ENCODE measurements around the gene LMO7.

LMO7 gene

DNA sequence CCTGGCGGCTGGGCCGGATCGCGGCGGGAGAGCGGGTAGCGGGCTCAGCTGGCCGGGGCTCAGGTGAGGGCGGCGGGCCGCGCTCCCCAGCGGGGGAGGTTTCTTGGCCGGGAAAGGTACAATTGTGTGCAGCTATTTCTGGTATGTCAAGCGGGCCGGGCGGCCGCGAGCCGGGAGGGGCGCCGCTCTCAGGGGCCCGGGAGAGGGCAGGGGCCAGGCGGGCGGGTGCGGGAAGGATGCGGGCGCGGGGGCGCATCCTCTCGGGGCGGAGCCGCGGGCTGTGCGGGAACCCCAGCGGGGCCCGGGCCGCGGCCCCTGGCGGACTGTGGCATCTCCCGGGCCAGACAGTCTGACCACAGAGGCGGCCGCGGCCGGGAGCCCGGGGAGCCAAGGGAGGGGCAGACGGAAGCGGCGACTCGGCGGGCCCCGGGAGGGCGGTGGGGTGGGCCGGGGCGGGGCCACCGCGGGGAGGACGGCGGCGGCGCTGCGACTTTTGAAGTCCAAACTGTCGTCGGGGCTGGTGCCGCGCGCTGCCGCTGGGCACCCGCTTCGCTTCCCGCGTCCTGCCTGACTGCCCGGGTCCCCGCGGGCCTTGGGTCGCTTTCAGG lies at the start of gene LMO7:
LMO7 (plus strand) TSS at position 503 of the 608 bp plus-strand sequence. CDS start 328 bp downstream, outside the sequence.
- H3K9me3 ChIP-seq (ENCODE audit: control insufficient read depth in 5 of 5, low read length in 5 of 5), result no peaks in the 10 kb centered on the region
- H3K27ac ChIP-seq (ENCODE audit: low read depth, low read length), result no peak within 1 kb of the TSS
- peak within 1 kb of the TSS in 3 of 5 donors; percentile 48 to 64 (median 59) for H3K9ac ChIP-seq (ENCODE audit: low read length in 5 of 5)
- H3K27me3 ChIP-seq (ENCODE audit: control insufficient read depth in 5 of 5, insufficient read depth in 4 of 5, low read length in 5 of 5), result peaks cover 0 to 11% (median 0%) of the 10 kb centered on the region in 5 donors
- H3K36me3 ChIP-seq (ENCODE audit: control insufficient read depth in 5 of 5, insufficient read depth in 5 of 5, low read length in 5 of 5), result no peaks in the 10 kb centered on the region
- H3K4me3 ChIP-seq (ENCODE audit: low read depth in 1 of 5, low read length in 5 of 5), result peak within 1 kb of the TSS; percentile 66 to 84 (median 75)
- H3K4me1 ChIP-seq (ENCODE audit: control insufficient read depth in 5 of 5, insufficient read depth in 5 of 5, low read length in 5 of 5), result peaks cover 2 to 14% (median 13%) of the 10 kb centered on the region in 5 donors

- Histone ChIP-seq H3K27ac (ENCODE audit: low read depth, low read length) (no peak overlapping the region), H3K9me3 (ENCODE audit: control insufficient read depth in 5 of 5, low read length in 5 of 5) (no peaks in the 10 kb centered on the region), H3K4me1 (ENCODE audit: control insufficient read depth in 5 of 5, insufficient read depth in 5 of 5, low read length in 5 of 5) (no peaks in the 10 kb centered on the region), H3K27me3 (ENCODE audit: control insufficient read depth in 5 of 5, insufficient read depth in 4 of 5, low read length in 5 of 5) (no peaks in the 10 kb centered on the region), H3K4me3 (ENCODE audit: low read depth in 1 of 5, low read length in 5 of 5) (no peak overlapping the region), H3K9ac (ENCODE audit: low read length in 5 of 5) (no peak overlapping the region), H3K36me3 (ENCODE audit: control insufficient read depth in 5 of 5, insufficient read depth in 5 of 5, low read length in 5 of 5) (peaks cover 0 to 14% (median 5%) of the 10 kb centered on the region in 5 donors)
Measured at GRCh38 chr13:75587679-75588078, 48.5 kb upstream of the LMO7 start.

- peaks cover 0 to 12% (median 5%) of the 10 kb centered on the region in 5 donors for H3K36me3 ChIP-seq (ENCODE audit: control insufficient read depth in 5 of 5, insufficient read depth in 5 of 5, low read length in 5 of 5)
- H3K4me1 ChIP-seq (ENCODE audit: control insufficient read depth in 5 of 5, insufficient read depth in 5 of 5, low read length in 5 of 5), result no peaks in the 10 kb centered on the region
- H3K27me3 ChIP-seq (ENCODE audit: control insufficient read depth in 5 of 5, insufficient read depth in 4 of 5, low read length in 5 of 5), result no peaks in the 10 kb centered on the region
- H3K27ac ChIP-seq (ENCODE audit: low read depth, low read length), result no peak overlapping the region
- H3K9ac ChIP-seq (ENCODE audit: low read length in 5 of 5), result no peak overlapping the region
- no peak overlapping the region for H3K4me3 ChIP-seq (ENCODE audit: low read depth in 1 of 5, low read length in 5 of 5)
- H3K9me3 ChIP-seq (ENCODE audit: control insufficient read depth in 5 of 5, low read length in 5 of 5), result peaks cover 0 to 5% (median 0%) of the 10 kb centered on the region in 5 donors
Measured at GRCh38 chr13:75596657-75597182, 39.4 kb upstream of the LMO7 start.

DNA sequence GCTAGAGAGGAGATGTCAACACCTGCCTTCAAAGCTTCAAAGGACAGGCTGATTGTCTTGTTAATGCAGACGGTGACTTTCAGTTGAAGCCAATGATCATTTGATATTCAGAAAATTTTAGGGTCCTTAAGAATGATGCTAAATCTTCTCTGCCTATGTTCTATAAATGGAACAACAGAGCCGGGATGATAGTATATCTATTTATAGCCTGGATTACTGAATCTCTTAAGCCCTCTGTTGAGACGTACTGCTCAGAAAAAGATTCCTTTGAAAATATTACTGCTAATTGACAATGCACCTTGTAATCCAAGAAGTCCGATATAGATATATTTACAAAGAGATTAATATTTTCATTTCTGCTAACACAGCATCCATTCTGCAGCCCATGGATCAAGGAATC lies 35.8 kb upstream of the LMO7 start:
- H3K27me3 ChIP-seq (ENCODE audit: control insufficient read depth in 5 of 5, insufficient read depth in 4 of 5, low read length in 5 of 5), result no peaks in the 10 kb centered on the region
- H3K4me3 ChIP-seq (ENCODE audit: low read depth in 1 of 5, low read length in 5 of 5), result no peak overlapping the region
- H3K9me3 ChIP-seq (ENCODE audit: control insufficient read depth in 5 of 5, low read length in 5 of 5), result peaks cover 0 to 5% (median 0%) of the 10 kb centered on the region in 5 donors
- peaks cover 0 to 19% (median 8%) of the 10 kb centered on the region in 5 donors for H3K36me3 ChIP-seq (ENCODE audit: control insufficient read depth in 5 of 5, insufficient read depth in 5 of 5, low read length in 5 of 5)
- no peak overlapping the region for H3K9ac ChIP-seq (ENCODE audit: low read length in 5 of 5)
- no peak overlapping the region for H3K27ac ChIP-seq (ENCODE audit: low read depth, low read length)
- H3K4me1 ChIP-seq (ENCODE audit: control insufficient read depth in 5 of 5, insufficient read depth in 5 of 5, low read length in 5 of 5), result no peaks in the 10 kb centered on the region

DNA sequence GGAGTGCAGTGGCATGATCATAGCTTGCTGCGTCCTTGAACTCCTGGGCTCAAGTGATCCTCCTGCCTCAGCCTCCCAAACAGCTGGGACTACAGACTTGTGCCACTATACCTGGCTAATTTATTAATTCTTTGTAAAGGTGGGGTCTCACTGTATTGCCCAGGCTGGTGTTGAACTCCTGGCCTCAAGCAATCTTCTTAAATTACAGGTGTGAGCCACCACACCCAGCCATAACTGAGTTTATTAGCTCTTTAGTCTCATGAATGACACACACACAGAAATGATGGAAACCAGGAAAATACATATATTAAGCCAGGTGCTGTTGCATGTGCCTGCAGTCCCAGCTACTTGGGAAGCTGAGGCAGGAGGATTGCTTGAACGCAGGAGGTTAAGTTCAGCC lies 33.1 kb upstream of the LMO7 start:
- Histone ChIP-seq H3K27ac (ENCODE audit: low read depth, low read length) (no peak overlapping the region), H3K4me3 (ENCODE audit: low read depth in 1 of 5, low read length in 5 of 5) (no peak overlapping the region), H3K36me3 (ENCODE audit: control insufficient read depth in 5 of 5, insufficient read depth in 5 of 5, low read length in 5 of 5) (peaks cover 3 to 26% (median 6%) of the 10 kb centered on the region in 5 donors), H3K9me3 (ENCODE audit: control insufficient read depth in 5 of 5, low read length in 5 of 5) (peaks cover 0 to 5% (median 0%) of the 10 kb centered on the region in 5 donors), H3K4me1 (ENCODE audit: control insufficient read depth in 5 of 5, insufficient read depth in 5 of 5, low read length in 5 of 5) (no peaks in the 10 kb centered on the region), H3K27me3 (ENCODE audit: control insufficient read depth in 5 of 5, insufficient read depth in 4 of 5, low read length in 5 of 5) (no peaks in the 10 kb centered on the region), H3K9ac (ENCODE audit: low read length in 5 of 5) (no peak overlapping the region)

- Histone ChIP-seq H3K27me3 (ENCODE audit: control insufficient read depth in 5 of 5, insufficient read depth in 4 of 5, low read length in 5 of 5) (no peaks in the 10 kb centered on the region), H3K27ac (ENCODE audit: low read depth, low read length) (no peak overlapping the region), H3K9me3 (ENCODE audit: control insufficient read depth in 5 of 5, low read length in 5 of 5) (no peaks in the 10 kb centered on the region), H3K36me3 (ENCODE audit: control insufficient read depth in 5 of 5, insufficient read depth in 5 of 5, low read length in 5 of 5) (peaks cover 3 to 17% (median 6%) of the 10 kb centered on the region in 5 donors), H3K9ac (ENCODE audit: low read length in 5 of 5) (no peak overlapping the region), H3K4me1 (ENCODE audit: control insufficient read depth in 5 of 5, insufficient read depth in 5 of 5, low read length in 5 of 5) (no peaks in the 10 kb centered on the region), H3K4me3 (ENCODE audit: low read depth in 1 of 5, low read length in 5 of 5) (no peak overlapping the region)
Measured at GRCh38 chr13:75607447-75607846, 28.7 kb upstream of the LMO7 start.

DNA sequence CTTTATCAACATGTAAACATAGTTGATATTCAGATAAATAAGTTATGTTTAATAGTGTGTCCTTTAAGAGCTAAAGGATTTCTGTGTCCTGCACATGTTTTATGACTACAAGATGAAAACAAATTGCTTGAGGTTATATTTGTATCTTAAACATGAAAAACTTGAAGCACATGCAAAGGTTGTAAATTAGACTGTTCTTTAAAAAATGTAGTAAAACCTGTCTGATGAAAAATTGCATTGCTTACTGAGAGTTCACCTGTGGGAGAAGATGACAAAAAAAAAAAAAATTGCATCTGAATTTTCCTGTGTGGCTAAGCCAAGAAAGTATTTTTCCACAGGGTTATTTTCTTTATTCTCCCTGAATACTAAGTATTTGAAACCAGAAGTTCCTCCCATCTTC lies 25.7 kb upstream of the LMO7 start:
- no peak overlapping the region for H3K4me3 ChIP-seq (ENCODE audit: low read depth in 1 of 5, low read length in 5 of 5)
- no peak overlapping the region for H3K27ac ChIP-seq (ENCODE audit: low read depth, low read length)
- H3K9ac ChIP-seq (ENCODE audit: low read length in 5 of 5), result no peak overlapping the region
- H3K27me3 ChIP-seq (ENCODE audit: control insufficient read depth in 5 of 5, insufficient read depth in 4 of 5, low read length in 5 of 5), result no peaks in the 10 kb centered on the region
- H3K9me3 ChIP-seq (ENCODE audit: control insufficient read depth in 5 of 5, low read length in 5 of 5), result no peaks in the 10 kb centered on the region
- no peaks in the 10 kb centered on the region for H3K4me1 ChIP-seq (ENCODE audit: control insufficient read depth in 5 of 5, insufficient read depth in 5 of 5, low read length in 5 of 5)
- H3K36me3 ChIP-seq (ENCODE audit: control insufficient read depth in 5 of 5, insufficient read depth in 5 of 5, low read length in 5 of 5), result peaks cover 0 to 15% (median 6%) of the 10 kb centered on the region in 5 donors

GRCh38 chr13:75612354-75612753 lies 23.8 kb upstream of the LMO7 start:
- Histone ChIP-seq H3K9me3 (ENCODE audit: control insufficient read depth in 5 of 5, low read length in 5 of 5) (no peaks in the 10 kb centered on the region), H3K27me3 (ENCODE audit: control insufficient read depth in 5 of 5, insufficient read depth in 4 of 5, low read length in 5 of 5) (no peaks in the 10 kb centered on the region), H3K4me1 (ENCODE audit: control insufficient read depth in 5 of 5, insufficient read depth in 5 of 5, low read length in 5 of 5) (no peaks in the 10 kb centered on the region), H3K9ac (ENCODE audit: low read length in 5 of 5) (no peak overlapping the region), H3K27ac (ENCODE audit: low read depth, low read length) (no peak overlapping the region), H3K4me3 (ENCODE audit: low read depth in 1 of 5, low read length in 5 of 5) (no peak overlapping the region), H3K36me3 (ENCODE audit: control insufficient read depth in 5 of 5, insufficient read depth in 5 of 5, low read length in 5 of 5) (peaks cover 0 to 7% (median 0%) of the 10 kb centered on the region in 5 donors)

DNA sequence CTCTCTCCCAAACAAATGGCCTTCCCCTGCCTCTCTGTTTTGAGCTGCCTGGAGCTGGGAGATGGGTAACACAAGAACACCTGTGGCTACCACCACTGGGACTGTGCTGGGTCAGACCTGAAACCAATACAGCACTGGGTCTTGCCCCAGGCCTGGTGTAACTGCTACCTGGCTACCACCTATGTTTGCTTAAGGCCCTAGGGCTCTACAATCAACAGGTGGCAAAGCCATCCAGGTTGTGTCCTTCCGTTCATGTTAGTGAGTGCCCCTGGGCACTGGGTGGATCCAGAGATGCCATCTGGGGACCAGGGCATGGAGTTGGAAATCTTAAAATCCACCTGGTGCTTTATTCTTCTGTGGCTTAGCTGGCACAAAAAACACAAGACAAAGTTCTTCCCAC lies 18.9 kb upstream of the LMO7 start:
- Histone ChIP-seq H3K4me1 (ENCODE audit: control insufficient read depth in 5 of 5, insufficient read depth in 5 of 5, low read length in 5 of 5) (no peaks in the 10 kb centered on the region), H3K27me3 (ENCODE audit: control insufficient read depth in 5 of 5, insufficient read depth in 4 of 5, low read length in 5 of 5) (no peaks in the 10 kb centered on the region), H3K27ac (ENCODE audit: low read depth, low read length) (no peak overlapping the region), H3K9ac (ENCODE audit: low read length in 5 of 5) (no peak overlapping the region), H3K9me3 (ENCODE audit: control insufficient read depth in 5 of 5, low read length in 5 of 5) (no peaks in the 10 kb centered on the region), H3K36me3 (ENCODE audit: control insufficient read depth in 5 of 5, insufficient read depth in 5 of 5, low read length in 5 of 5) (peaks cover 0 to 4% (median 0%) of the 10 kb centered on the region in 5 donors), H3K4me3 (ENCODE audit: low read depth in 1 of 5, low read length in 5 of 5) (no peak overlapping the region)

DNA sequence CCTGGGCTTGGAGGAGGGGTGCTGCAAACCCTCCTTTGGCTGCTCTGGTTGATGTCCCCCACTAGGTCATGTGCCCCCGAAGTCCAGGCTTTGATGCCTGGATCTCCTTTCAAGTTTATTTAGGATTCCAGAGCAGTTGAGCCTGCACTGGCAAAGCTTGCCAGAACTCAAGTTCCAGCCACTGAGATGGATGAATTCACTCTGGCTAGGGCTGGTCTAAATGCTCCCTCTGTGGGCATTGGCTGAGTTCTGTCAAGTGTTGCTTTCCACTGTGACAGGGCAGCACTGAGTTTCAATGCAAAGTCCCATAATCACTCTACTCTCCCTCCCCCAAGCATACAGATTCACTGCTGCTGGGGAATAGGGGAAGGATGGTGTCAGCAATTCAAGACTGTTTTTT lies 17.8 kb upstream of the LMO7 start:
- H3K9ac ChIP-seq (ENCODE audit: low read length in 5 of 5), result no peak overlapping the region

More for the DNA sequence above, 17.8 kb upstream of the LMO7 start:
- H3K36me3 ChIP-seq (ENCODE audit: control insufficient read depth in 5 of 5, insufficient read depth in 5 of 5, low read length in 5 of 5), result peaks cover 0 to 4% (median 0%) of the 10 kb centered on the region in 5 donors
- H3K4me3 ChIP-seq (ENCODE audit: low read depth in 1 of 5, low read length in 5 of 5), result no peak overlapping the region
- H3K4me1 ChIP-seq (ENCODE audit: control insufficient read depth in 5 of 5, insufficient read depth in 5 of 5, low read length in 5 of 5), result no peaks in the 10 kb centered on the region
- H3K27ac ChIP-seq (ENCODE audit: low read depth, low read length), result no peak overlapping the region
- H3K27me3 ChIP-seq (ENCODE audit: control insufficient read depth in 5 of 5, insufficient read depth in 4 of 5, low read length in 5 of 5), result no peaks in the 10 kb centered on the region
- no peaks in the 10 kb centered on the region for H3K9me3 ChIP-seq (ENCODE audit: control insufficient read depth in 5 of 5, low read length in 5 of 5)

Data from subcutaneous abdominal adipose tissue (tissue), 5 donors.